Smooth muscle cell (in vitro differentiated cells): Measurements from ENCODE around the gene RBFOX2. TPM values are rescaled to one million over a fixed set of nuclear protein-coding genes. Genes with fewer than 3 reads are reported as not detected.

Source experiments
- DNase-seq: peaks from one replicate; lab custom pipeline; 2025; ENCODE audit not compliant: unreplicated experiment; lab: John Stamatoyannopoulos, UW
- H2AFZ ChIP-seq: fragments of 200-600 bp; sonication (generic); 2 replicates; pipeline ENCODE4 v1.6.0; 2016; ENCODE audit warnings: antibody characterized with exemption, low read depth, mild to moderate bottlenecking
- H3F3A ChIP-seq: fragments of 200-600 bp; sonication (generic); 2 replicates; pipeline ENCODE4 v1.6.0; 2017; ENCODE audit warnings: antibody characterized with exemption, low read depth
- H3K27ac ChIP-seq: fragments of 200-600 bp; sonication (generic); 2 replicates; pipeline ENCODE4 v1.5.1; 2016; ENCODE audit warnings: low read depth, mild to moderate bottlenecking
- H3K27me3 ChIP-seq: fragments of 200-600 bp; sonication (generic); 2 replicates; pipeline ENCODE4 v1.6.1; 2016; ENCODE audit warnings: low read depth, mild to moderate bottlenecking
- H3K36me3 ChIP-seq: fragments of 200-600 bp; sonication (generic); 2 replicates; pipeline ENCODE4 v1.5.1; 2016; ENCODE audit warnings: low read depth
- H3K4me1 ChIP-seq: fragments of 200-600 bp; sonication (generic); 2 replicates; pipeline ENCODE4 v1.5.1; 2016; ENCODE audit warnings: low read depth
- H3K4me2 ChIP-seq: fragments of 200-600 bp; sonication (generic); 2 replicates; pipeline ENCODE4 v1.6.0; 2016; ENCODE audit warnings: mild to moderate bottlenecking
- H3K4me3 ChIP-seq: fragments of 200-600 bp; sonication (generic); 2 replicates; pipeline ENCODE4 v1.5.1; 2016; ENCODE audit warnings: mild to moderate bottlenecking
- H3K79me2 ChIP-seq: fragments of 200-600 bp; sonication (generic); 2 replicates; pipeline ENCODE4 v1.6.0; 2016; ENCODE audit warnings: low read depth, mild to moderate bottlenecking
- H3K9ac ChIP-seq: fragments of 200-600 bp; sonication (generic); 2 replicates; pipeline ENCODE4 v1.6.0; 2016; ENCODE audit warnings: low read depth
- H3K9me3 ChIP-seq: fragments of 200-600 bp; sonication (generic); replicated peaks from 2 replicates; pipeline ENCODE4 v1.5.1; 2016; ENCODE audit warnings: low read depth
- H4K20me1 ChIP-seq: fragments of 200-600 bp; sonication (generic); 2 replicates; pipeline ENCODE4 v1.6.0; 2016; ENCODE audit warnings: low read depth
- CTCF ChIP-seq: fragments of 200-600 bp; sonication (generic); IDR thresholded peaks from 2 replicates; pipeline ENCODE4 v1.5.1; 2017; ENCODE audit warnings: borderline replicate concordance, mild to moderate bottlenecking, antibody characterized with exemption; ENCODE audit not compliant: insufficient read depth, poor library complexity, severe bottlenecking
- WGBS: methylation state at CpG from one replicate; pipeline ENCODE4 v1.1.7; 2016; ENCODE audit warnings: low lambda C conversion rate; 5-methylcytosine and 5-hydroxymethylcytosine counted together
- polyA plus RNA-seq: library from polyadenylated mRNA; unstranded; fragments of >200 nt; fragmentation: Nextera tagmentation; extraction: Ambion mirVana; gene quantifications from 2 replicates; pipeline ENCODE4 v1.2.1, GENCODE V29; 2016
- total RNA-seq: library from RNA; depleted of rRNA; stranded (reverse); fragments of >200 nt; gene quantifications from 2 replicates; pipeline ENCODE4 v1.2.3, GENCODE V29; 2014

RBFOX2 gene
- total RNA-seq, result 144 and 168 TPM in 2 replicates
- 128 and 151 TPM in 2 replicates for polyA plus RNA-seq

GRCh38 chr22:36028646-36029405, at the start of gene RBFOX2:
RBFOX2 (minus strand) TSS chr22:36028824; CDS start chr22:36028425, 399 bp downstream.
- Histone ChIP-seq H3K27ac (peak within 1 kb of the TSS; percentile 75), H2AFZ (peak within 1 kb of the TSS; percentile 46), H4K20me1 (peaks cover 32% of the 10 kb centered on the region), H3K4me3 (peak within 1 kb of the TSS; percentile 74), H3F3A (peaks cover 10% of the 10 kb centered on the region), H3K4me1 (peaks cover 16% of the 10 kb centered on the region), H3K36me3 (no peaks in the 10 kb centered on the region), H3K4me2 (peak within 1 kb of the TSS; percentile 86), H3K9me3 (no peaks in the 10 kb centered on the region), H3K27me3 (no peaks in the 10 kb centered on the region), H3K9ac (peak within 1 kb of the TSS; percentile 81), H3K79me2 (peaks cover 43% of the 10 kb centered on the region)
- no peak for TF ChIP-seq CTCF
- DNase-seq, result peak; percentile 99
- WGBS, result 2% methylated on average over 25 of the region's 74 CpGs

DNA sequence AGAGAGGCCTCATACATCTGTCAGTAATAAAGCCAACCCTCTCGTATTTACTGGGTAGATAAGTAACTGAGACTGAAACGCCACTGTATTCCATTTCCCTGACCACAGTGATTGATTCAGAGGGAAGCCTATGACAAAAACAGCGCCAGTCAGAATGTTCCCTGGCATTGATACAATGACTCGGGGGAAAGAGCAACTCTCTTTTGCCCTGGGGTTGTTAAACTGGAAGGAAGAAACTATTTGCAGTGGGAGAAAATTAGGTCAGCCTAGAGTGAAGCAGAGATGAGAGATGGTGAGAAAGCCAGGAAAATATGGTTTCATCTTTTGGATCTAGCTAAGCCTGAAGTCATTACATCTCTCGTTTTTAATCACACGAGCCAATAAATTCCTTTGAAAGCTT, 48.6 kb upstream of the RBFOX2 start:
- TF ChIP-seq CTCF, result no peak
- no peaks in the 10 kb centered on the region for H3K79me2 ChIP-seq
- H3K27me3 ChIP-seq, result no peaks in the 10 kb centered on the region
- no peak overlapping the region for H3K4me2 ChIP-seq
- H4K20me1 ChIP-seq, result no peaks in the 10 kb centered on the region
- no peak overlapping the region for H3K4me3 ChIP-seq
- H3F3A ChIP-seq, result no peaks in the 10 kb centered on the region
- WGBS, result 35% methylated on average over 6 of the region's 6 CpGs
- H2AFZ ChIP-seq, result peak overlapping the region; percentile 81
- H3K36me3 ChIP-seq, result no peaks in the 10 kb centered on the region
- H3K9ac ChIP-seq, result no peak overlapping the region
- H3K4me1 ChIP-seq, result no peaks in the 10 kb centered on the region
- H3K27ac ChIP-seq, result peak overlapping the region; percentile 50
- H3K9me3 ChIP-seq, result no peaks in the 10 kb centered on the region
- DNase-seq, result no peak

DNA sequence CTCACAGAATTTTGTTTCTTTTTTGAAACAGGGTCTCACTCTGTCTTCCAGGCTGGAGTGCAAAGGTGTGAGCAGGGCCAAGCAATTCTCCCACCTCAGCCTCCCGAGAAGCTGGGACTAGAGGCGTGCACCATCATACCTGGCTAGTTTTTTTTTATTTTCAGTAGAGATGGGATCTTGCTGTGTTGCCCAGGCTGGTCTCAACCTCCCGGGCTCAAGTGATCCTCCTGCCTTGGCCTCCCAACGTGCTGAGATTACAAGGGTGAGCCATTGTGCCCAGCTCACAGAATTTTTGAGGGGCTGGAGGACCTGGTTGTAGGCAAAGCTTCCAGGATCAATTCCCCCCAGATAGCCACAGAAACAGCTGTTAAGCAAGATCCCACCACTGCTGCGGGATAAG, 47.1 kb upstream of the RBFOX2 start:
- H3K27me3 ChIP-seq, result no peaks in the 10 kb centered on the region
- no peak for DNase-seq
- no peak overlapping the region for H3K27ac ChIP-seq
- no peaks in the 10 kb centered on the region for H4K20me1 ChIP-seq
- no peak overlapping the region for H2AFZ ChIP-seq
- no peaks in the 10 kb centered on the region for H3K79me2 ChIP-seq
- H3K4me2 ChIP-seq, result no peak overlapping the region
- H3F3A ChIP-seq, result no peaks in the 10 kb centered on the region
- no peak overlapping the region for H3K9ac ChIP-seq
- no peaks in the 10 kb centered on the region for H3K36me3 ChIP-seq
- 99% methylated on average over 5 of the region's 5 CpGs for WGBS
- no peaks in the 10 kb centered on the region for H3K4me1 ChIP-seq
- no peak overlapping the region for H3K4me3 ChIP-seq
- H3K9me3 ChIP-seq, result no peaks in the 10 kb centered on the region
- TF ChIP-seq CTCF, result no peak

DNA sequence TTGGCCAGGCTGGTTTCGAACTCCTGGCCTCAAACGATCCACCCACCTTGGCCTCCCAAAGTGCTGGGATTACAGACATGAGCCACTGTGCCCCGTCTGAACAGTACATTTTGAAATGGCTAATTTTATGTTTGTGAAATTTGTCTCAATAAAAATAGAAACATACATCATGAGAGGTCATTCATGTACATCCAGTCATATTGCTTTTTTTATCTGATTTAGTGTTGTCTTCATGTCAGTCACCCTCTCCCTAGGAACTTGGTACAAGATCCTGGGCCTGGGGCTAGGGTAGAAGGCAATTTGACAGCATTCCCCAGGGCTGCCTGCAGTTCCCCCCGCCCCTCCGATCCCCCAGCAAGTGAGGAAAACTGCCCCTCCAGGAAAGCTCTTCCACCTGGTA, 46.6 kb upstream of the RBFOX2 start:
- no peaks in the 10 kb centered on the region for H3K36me3 ChIP-seq
- no peak overlapping the region for H3K27ac ChIP-seq
- DNase-seq, result no peak
- no peak overlapping the region for H3K4me2 ChIP-seq
- H3F3A ChIP-seq, result no peaks in the 10 kb centered on the region
- H3K27me3 ChIP-seq, result no peaks in the 10 kb centered on the region
- no peaks in the 10 kb centered on the region for H3K4me1 ChIP-seq
- no peak overlapping the region for H3K4me3 ChIP-seq
- H4K20me1 ChIP-seq, result no peaks in the 10 kb centered on the region
- no peaks in the 10 kb centered on the region for H3K79me2 ChIP-seq
- H2AFZ ChIP-seq, result no peak overlapping the region
- TF ChIP-seq CTCF, result no peak
- WGBS, result 96% methylated on average over 5 of the region's 5 CpGs
- no peaks in the 10 kb centered on the region for H3K9me3 ChIP-seq
- H3K9ac ChIP-seq, result no peak overlapping the region
